ENCODE results near the gene TRIO. TPM values are rescaled to one million over a fixed set of nuclear protein-coding genes. Genes with fewer than 3 reads are reported as not detected.

The TRIO gene
- total and polyA plus RNA-seq, 2 donors (not counting 3 experiments of a cell fraction or from before 2014, with no cell fraction given) = 82.9 to 248 TPM

DNA sequence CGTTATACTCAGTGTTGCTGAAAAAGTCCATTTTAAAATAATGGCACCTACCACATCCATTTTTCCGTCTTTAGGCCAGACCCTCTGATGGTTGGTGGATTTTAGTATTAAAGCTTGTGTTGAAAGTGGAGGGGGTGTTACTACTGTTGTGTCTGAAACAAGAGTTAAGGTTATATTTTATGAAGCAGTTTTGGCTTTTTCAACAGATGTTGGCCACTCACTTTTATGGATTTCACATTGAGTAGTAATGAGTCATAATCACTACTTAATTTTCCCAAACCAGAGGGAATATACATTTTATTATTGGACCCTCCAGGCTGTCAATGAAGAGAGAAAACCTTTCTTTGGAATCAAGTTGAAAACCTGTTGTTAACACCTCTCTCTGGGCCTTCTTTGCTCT is 88.0 kb downstream of the TRIO start:
- Histone ChIP-seq H3K27ac (ENCODE audit: insufficient read depth, low read depth, low read length) (no peak overlapping the region), H3K36me3 (ENCODE audit: control insufficient read depth in 2 of 2, extremely low read depth in 1 of 2, insufficient read depth in 2 of 2, low read length in 2 of 2) (no peaks in the 10 kb centered on the region), H3K9ac (replicated peaks; ENCODE audit: extremely low read depth, insufficient read depth, low read length) (no peak overlapping the region), H3K9me3 (replicated peaks; ENCODE audit: control insufficient read depth, insufficient read depth, low read length) (no peaks in the 10 kb centered on the region), H3K27me3 (ENCODE audit: control insufficient read depth in 2 of 2, insufficient read depth in 2 of 2, low read length in 2 of 2) (no peaks in the 10 kb centered on the region), H3K79me2 (ENCODE audit: control insufficient read depth, insufficient read depth, low read length) (peaks cover 100% of the 10 kb centered on the region), H2AFZ (ENCODE audit: low read depth, low read length) (no peak overlapping the region), H4K20me1 (replicated peaks; ENCODE audit: control insufficient read depth, extremely low read depth, insufficient read depth, low read length) (peaks cover 7% of the 10 kb centered on the region), H3K4me2 (ENCODE audit: insufficient read depth, low read length) (no peak overlapping the region), H3K9me1 (replicated peaks; ENCODE audit: control insufficient read depth, extremely low read depth, insufficient read depth, low read length) (no peaks in the 10 kb centered on the region), H3K4me3 (replicated peaks in 1 of 3; ENCODE audit: insufficient read depth in 1 of 3, low read depth in 1 of 3, low read length in 3 of 3) (no peak overlapping the region), H3K4me1 (ENCODE audit: control insufficient read depth, extremely low read depth, insufficient read depth, low read length) (peaks cover 26% of the 10 kb centered on the region)
- dilution Hi-C loops (cut with MboI; ENCODE audit: extremely low pct_ligation_motif_present, low sequenced_read_pairs) = no loop called here
- intact Hi-C loops (cut with micrococcal nuclease) = no loop called here
- ChIA-PET CTCF (no interaction called here), POLR2A (no interaction called here)
- FAIRE-seq = no peak
- peak; percentile 17 for TF ChIP-seq FOS (IDR thresholded peaks at IDR 0.05; ENCODE audit: borderline replicate concordance, insufficient read depth, low read length)
- TF ChIP-seq JUN (IDR thresholded peaks at IDR 0.05; ENCODE audit: borderline replicate concordance, insufficient read depth, insufficient read length, low read depth) = no peak
- DNase-seq (ENCODE audit: low read depth, low spot score) = no peak
- no TSS peak for BruUV-seq (replicated peaks)

DNA sequence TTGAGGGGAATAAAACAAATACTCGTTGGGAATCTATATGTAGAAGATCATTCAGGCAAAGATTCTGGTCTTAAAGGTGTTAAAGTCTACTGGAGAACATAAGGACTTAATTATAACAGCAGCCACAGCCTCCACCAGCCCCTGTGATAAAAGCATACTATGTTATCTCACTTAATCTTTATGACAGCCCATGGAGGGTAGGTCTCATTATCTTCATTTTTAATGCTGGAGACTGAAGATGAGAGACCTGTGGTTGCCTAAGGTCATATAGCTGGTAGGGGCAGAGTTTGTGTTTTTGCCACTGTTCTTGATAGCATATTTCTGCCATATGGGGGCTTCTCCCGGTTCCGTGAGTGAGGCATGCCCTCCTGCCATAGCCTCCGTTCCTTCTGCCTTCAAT is 88.7 kb downstream of the TRIO start:
- peaks cover 22% of the 10 kb centered on the region for H3K4me1 ChIP-seq (ENCODE audit: control insufficient read depth, extremely low read depth, insufficient read depth, low read length)
- peaks cover 100% of the 10 kb centered on the region for H3K79me2 ChIP-seq (ENCODE audit: control insufficient read depth, insufficient read depth, low read length)
- DNase-seq (ENCODE audit: low read depth, low spot score) (no peak), FAIRE-seq (no peak)
- ChIA-PET CTCF (interaction anchor here (0.7 to 1.2 kb wide), 3 partner anchors 11 to 39 kb away, joined by 3 read pairs; no protein-coding TSS in a partner anchor), POLR2A (no interaction called here)
- no peak overlapping the region for H2AFZ ChIP-seq (ENCODE audit: low read depth, low read length)
- no peaks in the 10 kb centered on the region for H3K9me1 ChIP-seq (replicated peaks; ENCODE audit: control insufficient read depth, extremely low read depth, insufficient read depth, low read length)
- no peaks in the 10 kb centered on the region for H3K9me3 ChIP-seq (replicated peaks; ENCODE audit: control insufficient read depth, insufficient read depth, low read length)
- dilution Hi-C loops (cut with MboI; ENCODE audit: extremely low pct_ligation_motif_present, low sequenced_read_pairs) = no loop called here
- H3K4me3 ChIP-seq (replicated peaks in 1 of 3; ENCODE audit: insufficient read depth in 1 of 3, low read depth in 1 of 3, low read length in 3 of 3) = no peak overlapping the region
- H3K27me3 ChIP-seq (ENCODE audit: control insufficient read depth in 2 of 2, insufficient read depth in 2 of 2, low read length in 2 of 2) = no peaks in the 10 kb centered on the region
- no peaks in the 10 kb centered on the region for H3K36me3 ChIP-seq (ENCODE audit: control insufficient read depth in 2 of 2, extremely low read depth in 1 of 2, insufficient read depth in 2 of 2, low read length in 2 of 2)
- no peak overlapping the region for H3K4me2 ChIP-seq (ENCODE audit: insufficient read depth, low read length)
- H4K20me1 ChIP-seq (replicated peaks; ENCODE audit: control insufficient read depth, extremely low read depth, insufficient read depth, low read length) = peaks cover 9% of the 10 kb centered on the region
- H3K27ac ChIP-seq (ENCODE audit: insufficient read depth, low read depth, low read length) = no peak overlapping the region
- TF ChIP-seq, protein P1, sequence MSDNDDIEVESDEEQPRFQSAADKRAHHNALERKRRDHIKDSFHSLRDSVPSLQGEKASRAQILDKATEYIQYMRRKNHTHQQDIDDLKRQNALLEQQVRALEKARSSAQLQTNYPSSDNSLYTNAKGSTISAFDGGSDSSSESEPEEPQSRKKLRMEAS (IDR thresholded peaks at IDR 0.05; ENCODE audit: insufficient read depth, insufficient read length) = no peak
- TF ChIP-seq FOS (IDR thresholded peaks at IDR 0.05; ENCODE audit: borderline replicate concordance, insufficient read depth, low read length) (no peak), JUN (IDR thresholded peaks at IDR 0.05; ENCODE audit: borderline replicate concordance, insufficient read depth, insufficient read length, low read depth) (no peak), POLR2A (IDR thresholded peaks at IDR 0.05; ENCODE audit: low read depth, low read length) (no peak), EZH2 (IDR thresholded peaks at IDR 0.05; ENCODE audit: borderline replicate concordance, low read depth, low read length, severe bottlenecking) (no peak), POLR2AphosphoS5 (IDR thresholded peaks at IDR 0.05; ENCODE audit: insufficient read depth, low read depth, low read length) (no peak), MYC (IDR thresholded peaks at IDR 0.05; ENCODE audit: low read depth, low read length) (no peak), GATA2 (IDR thresholded peaks at IDR 0.05; ENCODE audit: insufficient read depth, insufficient read length, low read depth, low read length) (no peak)
- TF ChIP-seq, protein P2, sequence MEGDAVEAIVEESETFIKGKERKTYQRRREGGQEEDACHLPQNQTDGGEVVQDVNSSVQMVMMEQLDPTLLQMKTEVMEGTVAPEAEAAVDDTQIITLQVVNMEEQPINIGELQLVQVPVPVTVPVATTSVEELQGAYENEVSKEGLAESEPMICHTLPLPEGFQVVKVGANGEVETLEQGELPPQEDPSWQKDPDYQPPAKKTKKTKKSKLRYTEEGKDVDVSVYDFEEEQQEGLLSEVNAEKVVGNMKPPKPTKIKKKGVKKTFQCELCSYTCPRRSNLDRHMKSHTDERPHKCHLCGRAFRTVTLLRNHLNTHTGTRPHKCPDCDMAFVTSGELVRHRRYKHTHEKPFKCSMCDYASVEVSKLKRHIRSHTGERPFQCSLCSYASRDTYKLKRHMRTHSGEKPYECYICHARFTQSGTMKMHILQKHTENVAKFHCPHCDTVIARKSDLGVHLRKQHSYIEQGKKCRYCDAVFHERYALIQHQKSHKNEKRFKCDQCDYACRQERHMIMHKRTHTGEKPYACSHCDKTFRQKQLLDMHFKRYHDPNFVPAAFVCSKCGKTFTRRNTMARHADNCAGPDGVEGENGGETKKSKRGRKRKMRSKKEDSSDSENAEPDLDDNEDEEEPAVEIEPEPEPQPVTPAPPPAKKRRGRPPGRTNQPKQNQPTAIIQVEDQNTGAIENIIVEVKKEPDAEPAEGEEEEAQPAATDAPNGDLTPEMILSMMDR (IDR thresholded peaks at IDR 0.05; ENCODE audit: extremely low read depth in 1 of 2, insufficient read depth in 1 of 2, low read depth in 1 of 2, low read length in 2 of 2) = no peak
- intact Hi-C loops (cut with micrococcal nuclease) = no loop called here
- no peak overlapping the region for H3K9ac ChIP-seq (replicated peaks; ENCODE audit: extremely low read depth, insufficient read depth, low read length)
- no TSS peak for BruUV-seq (replicated peaks)
